C4-2B (cell line): ENCODE data around the gene TREM2.
"Not testable (repeated sequence)": the region's sequence is repeated elsewhere in the genome, so short reads cannot be mapped to it uniquely, and the experiment has no call there.

ENCODE experiments used
- CTCF ChIP-seq: fragments of 450-650 bp; conservative IDR thresholded peaks from 2 replicates; pipeline ENCODE4 v1.5.1; 2017; ENCODE audit warnings: mild to moderate bottlenecking
- ZFX ChIP-seq: fragments of 450-650 bp; IDR thresholded peaks from 2 replicates; pipeline ENCODE4 v1.6.1; 2017

GRCh38 chr6:41189046-41189445 is 26.1 kb upstream of the TREM2 start:
- TF ChIP-seq CTCF, ZFX: not testable (repeated sequence)
